Heart left ventricle (tissue), 13 donors: ENCODE results near the gene CNTN4.

Source experiments
- CTCF ChIP-seq, 12 donors: fragments of 200-600 bp; sonication (generic) in 4 of 12; IDR thresholded peaks; one replicate each; pipeline versions ENCODE4 v1.5.0 to v1.8.0; 2018 to 2022; ENCODE audit warnings: antibody characterized with exemption in 12 of 12, mild to moderate bottlenecking in 5 of 12
- POLR2A ChIP-seq, 2 donors: fragments of 450-650 bp; IDR thresholded peaks; one replicate each; pipeline ENCODE4 v1.6.1; 2017; ENCODE audit warnings: antibody characterized with exemption in 2 of 2, mild to moderate bottlenecking in 2 of 2, moderate library complexity in 2 of 2
- donor health status: ischemic (EF 13 %, LVEDD 7.1; RV severe dilation, severe dysfunction).
- donor health status: DM: no; HTN: yes; CAD: no.
- donor health status: DM: no; HTN: no; CAD: no.
- donor health status: ischemic (EF 25% LVEDD 6.9; RV normal size, moderate dysfunction).
- donor health status: ischemic (EF 25% LVEDD 5.7; RV mildly dilated, moderate dysfunction).
- donor health status: ischemic (EF 35%, LVEDD 5.7; RV mildly dilated, moderate dysfunction).
- donor health status: nonischemic (EF 11% LVEDD 7.7; RV severe dilation, severe dysfunction).
- donor health status: DM: yes; HTN: yes; CAD: no.
- donor health status: PGD.
- donor health status: ischemic (EF 29% LVEDD 5.4; RV normal size, mild dysfunction).
- donor health status: nonischemic (EF 23%, LVEDD 6.1; RV moderate dilation, normal function).

DNA sequence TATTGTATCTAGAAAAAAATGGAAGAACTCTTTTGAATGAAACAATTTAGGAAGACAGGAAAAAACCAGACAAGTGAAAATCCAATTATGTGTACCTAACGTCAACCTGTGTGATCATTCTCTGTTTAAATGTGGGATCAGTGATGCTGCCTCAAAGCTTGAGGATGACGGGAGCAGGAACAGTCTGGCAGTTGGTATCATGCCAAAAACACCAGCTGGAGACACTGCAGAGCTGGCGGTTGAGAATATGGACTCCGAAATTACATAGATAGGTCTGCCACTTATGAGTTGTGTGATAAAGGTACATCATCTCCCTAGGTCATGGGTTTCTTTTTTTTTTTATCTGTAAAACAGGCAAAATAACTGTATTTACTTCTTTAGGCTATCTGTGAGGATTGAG lies 480.5 kb downstream of the CNTN4 start:
- TF ChIP-seq CTCF (IDR thresholded peaks at IDR 0.05) (no peak), POLR2A (IDR thresholded peaks at IDR 0.05) (no peak)
